Caco-2 (cell line): Measurements from ENCODE around the gene GPANK1. TPM values are rescaled to one million over a fixed set of nuclear protein-coding genes. Genes with fewer than 3 reads are reported as not detected.
A peak's percentile ranks its signal among the peaks of the same experiment; 100 is the strongest.

ENCODE experiments used
- BruUV-seq: library from RNA; stranded (reverse); fragments of 400-500 nt; replicated peaks from 2 replicates; lab custom pipeline; 2021; lab: Mats Ljungman, UMichigan
- CTCF ChIA-PET: fragments of 300-600 bp; sonication (Branson Sonifier 250); formaldehyde crosslinking; loops from one replicate; lab custom pipeline; 2022; ENCODE audit warnings: antibody characterized with exemption; lab: Charles Lee
- POLR2A ChIA-PET: fragments of 300-600 bp; sonication (Branson Sonifier 250); formaldehyde crosslinking; loops from one replicate; lab custom pipeline; 2022; ENCODE audit warnings: antibody characterized with exemption; lab: Charles Lee
- DNase-seq, 2 experiments: peaks; one replicate each; pipeline versions ENCODE4 v3.0.0 to v3.0.0-alpha.2; 2020 to 2022
- H3K27me3 ChIP-seq: replicated peaks from 2 replicates; pipeline ENCODE4 v1.6.0; 2011; ENCODE audit warnings: low read length; ENCODE audit not compliant: control insufficient read depth, insufficient read depth
- H3K36me3 ChIP-seq: 2 replicates; pipeline ENCODE4 v1.5.1; 2011; ENCODE audit warnings: low read length; ENCODE audit not compliant: control insufficient read depth, insufficient read depth
- H3K4me1 ChIP-seq: fragments of 250-450 bp; sonication (Bioruptor Pico); 2 replicates; pipeline ENCODE4 v1.5.1; 2020; ENCODE audit warnings: mild to moderate bottlenecking
- H3K4me3 ChIP-seq: 2 replicates; pipeline ENCODE4 v1.5.1; 2011; ENCODE audit warnings: low read depth, mild to moderate bottlenecking, control low read depth, low read length
- H3K9me3 ChIP-seq: fragments of 250-450 bp; sonication (Bioruptor Pico); 2 replicates; pipeline ENCODE4 v1.5.1; 2020; ENCODE audit warnings: mild to moderate bottlenecking, moderate library complexity
- H3K27ac Mint-ChIP-seq: one replicate; pipeline ENCODE4 v1.8.0; 2022; ENCODE audit warnings: mixed read lengths; ENCODE audit not compliant: unreplicated experiment
- H3K27me3 Mint-ChIP-seq: one replicate; pipeline ENCODE4 v1.8.0; 2022; ENCODE audit warnings: mixed read lengths; ENCODE audit not compliant: insufficient read depth, unreplicated experiment
- H3K36me3 Mint-ChIP-seq: one replicate; pipeline ENCODE4 v1.8.0; 2022; ENCODE audit warnings: mild to moderate bottlenecking, mixed read lengths; ENCODE audit not compliant: insufficient read depth, unreplicated experiment
- H3K4me1 Mint-ChIP-seq: one replicate; pipeline ENCODE4 v1.8.0; 2022; ENCODE audit warnings: low read depth, mixed read lengths; ENCODE audit not compliant: unreplicated experiment
- H3K4me3 Mint-ChIP-seq: one replicate; pipeline ENCODE4 v1.8.0; 2022; ENCODE audit warnings: mild to moderate bottlenecking, moderate library complexity, mixed read lengths; ENCODE audit not compliant: unreplicated experiment
- H3K9me3 Mint-ChIP-seq: one replicate; pipeline ENCODE4 v1.8.0; 2022; ENCODE audit warnings: mixed read lengths; ENCODE audit not compliant: unreplicated experiment
- intact Hi-C: fragments of 100-400 bp; cut with micrococcal nuclease; formaldehyde crosslinking; loops from one replicate; pipeline ENCODE4 v1.10.0; 2022; ENCODE audit not compliant: unreplicated experiment
- total RNA-seq: library from RNA; stranded (reverse); gene quantifications from 2 replicates; pipeline ENCODE4 v1.2.3, GENCODE V29; 2022
- TF ChIP-seq, protein P1 (sequence below), 2 experiments: fragments of 200-600 bp in 1 of 2; IDR thresholded peaks; 1 replicate in 1 of 2; 2 replicates in 1 of 2; pipeline versions ENCODE4 v1.5.1 to v1.8.0; 2011 to 2022; ENCODE audit warnings: antibody characterized with exemption in 1 of 2, control low read depth in 1 of 2, inconsistent platforms in 1 of 2, low read depth in 1 of 2, low read length in 1 of 2, mild to moderate bottlenecking in 1 of 2, moderate library complexity in 1 of 2; ENCODE audit not compliant: insufficient read depth in 1 of 2, severe bottlenecking in 1 of 2, unreplicated experiment in 1 of 2

GPANK1 gene
- total RNA-seq, 1 experiment from 2014 or later = 20.3 TPM

DNA sequence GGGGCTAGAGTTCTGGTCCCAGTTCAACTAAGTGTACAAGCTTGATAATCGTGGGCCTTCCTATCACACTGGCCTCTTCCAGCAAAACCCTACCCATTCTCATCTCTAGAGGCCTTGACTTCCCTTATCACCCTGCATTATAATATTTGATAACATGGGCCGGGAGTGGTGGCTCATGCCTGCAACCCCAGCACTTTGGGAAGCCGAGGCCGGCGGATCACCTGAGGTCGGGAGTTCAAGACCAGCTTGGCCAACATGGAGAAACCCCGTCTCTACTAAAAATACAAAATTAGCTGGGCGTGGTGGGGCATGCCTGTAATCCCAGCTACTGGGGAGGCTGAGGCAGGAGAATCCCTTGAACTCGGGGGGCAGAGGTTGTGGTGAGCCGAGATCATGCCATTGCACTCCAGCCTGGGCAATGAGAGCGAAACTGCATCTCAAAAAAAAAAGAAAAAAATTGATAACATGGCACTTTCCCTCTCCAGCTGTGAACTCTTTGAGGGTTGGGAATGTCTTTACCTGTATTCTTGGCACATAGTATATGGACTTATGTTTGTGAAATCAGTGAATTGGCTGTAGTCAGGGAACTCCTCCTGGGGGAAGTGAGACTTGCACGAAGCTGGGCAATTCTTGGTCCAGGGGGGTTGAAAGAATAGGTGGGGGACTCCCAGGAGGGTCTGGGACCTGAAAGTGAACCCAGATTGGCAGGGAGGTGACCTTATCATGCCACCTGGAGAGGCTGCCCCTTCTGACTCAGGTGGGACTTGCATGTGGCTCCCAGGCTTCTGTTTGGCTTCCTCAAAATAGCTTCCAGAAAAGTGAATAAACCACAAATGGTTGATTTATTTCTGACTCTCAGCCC, 3.3 kb downstream of the GPANK1 start:
- Histone ChIP-seq H3K36me3 (peaks cover 9% of the 10 kb centered on the region), H3K4me1 (peaks cover 22% of the 10 kb centered on the region), H3K27me3 (no peaks in the 10 kb centered on the region), H3K4me3 (peak overlapping the region; percentile 53), H3K9me3 (no peaks in the 10 kb centered on the region)
- intact Hi-C loops = no loop called here
- Mint-ChIP-seq H3K4me3 (peak overlapping the region; percentile 88), H3K9me3 (no peaks in the 10 kb centered on the region), H3K27me3 (no peaks in the 10 kb centered on the region), H3K4me1 (peaks cover 45% of the 10 kb centered on the region), H3K27ac (peak overlapping the region; percentile 89), H3K36me3 (peaks cover 84% of the 10 kb centered on the region)
- no TSS peak for BruUV-seq
- TF ChIP-seq, protein P1, sequence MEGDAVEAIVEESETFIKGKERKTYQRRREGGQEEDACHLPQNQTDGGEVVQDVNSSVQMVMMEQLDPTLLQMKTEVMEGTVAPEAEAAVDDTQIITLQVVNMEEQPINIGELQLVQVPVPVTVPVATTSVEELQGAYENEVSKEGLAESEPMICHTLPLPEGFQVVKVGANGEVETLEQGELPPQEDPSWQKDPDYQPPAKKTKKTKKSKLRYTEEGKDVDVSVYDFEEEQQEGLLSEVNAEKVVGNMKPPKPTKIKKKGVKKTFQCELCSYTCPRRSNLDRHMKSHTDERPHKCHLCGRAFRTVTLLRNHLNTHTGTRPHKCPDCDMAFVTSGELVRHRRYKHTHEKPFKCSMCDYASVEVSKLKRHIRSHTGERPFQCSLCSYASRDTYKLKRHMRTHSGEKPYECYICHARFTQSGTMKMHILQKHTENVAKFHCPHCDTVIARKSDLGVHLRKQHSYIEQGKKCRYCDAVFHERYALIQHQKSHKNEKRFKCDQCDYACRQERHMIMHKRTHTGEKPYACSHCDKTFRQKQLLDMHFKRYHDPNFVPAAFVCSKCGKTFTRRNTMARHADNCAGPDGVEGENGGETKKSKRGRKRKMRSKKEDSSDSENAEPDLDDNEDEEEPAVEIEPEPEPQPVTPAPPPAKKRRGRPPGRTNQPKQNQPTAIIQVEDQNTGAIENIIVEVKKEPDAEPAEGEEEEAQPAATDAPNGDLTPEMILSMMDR (IDR thresholded peaks at IDR 0.05; ENCODE audit: insufficient read depth in 1 of 2, low read depth in 1 of 2, low read length in 1 of 2, severe bottlenecking in 1 of 2, unreplicated experiment in 1 of 2) = no peak
- POLR2A ChIA-PET = interaction anchor here (0.6 to 2.4 kb wide), 12 partner anchors 9 to 1310 kb away, joined by 3 to 17 read pairs (median 4); partner anchors contain the start of genes BAG6, DDX39B, MSH5 and NEU1
- CTCF ChIA-PET = interaction anchor here (0.7 to 1.3 kb wide), 5 partner anchors 9 to 154 kb away, joined by 3 to 6 read pairs (median 3); partner anchors contain the start of genes BAG6, HSPA1A and HSPA1L
- no peak for DNase-seq

DNA sequence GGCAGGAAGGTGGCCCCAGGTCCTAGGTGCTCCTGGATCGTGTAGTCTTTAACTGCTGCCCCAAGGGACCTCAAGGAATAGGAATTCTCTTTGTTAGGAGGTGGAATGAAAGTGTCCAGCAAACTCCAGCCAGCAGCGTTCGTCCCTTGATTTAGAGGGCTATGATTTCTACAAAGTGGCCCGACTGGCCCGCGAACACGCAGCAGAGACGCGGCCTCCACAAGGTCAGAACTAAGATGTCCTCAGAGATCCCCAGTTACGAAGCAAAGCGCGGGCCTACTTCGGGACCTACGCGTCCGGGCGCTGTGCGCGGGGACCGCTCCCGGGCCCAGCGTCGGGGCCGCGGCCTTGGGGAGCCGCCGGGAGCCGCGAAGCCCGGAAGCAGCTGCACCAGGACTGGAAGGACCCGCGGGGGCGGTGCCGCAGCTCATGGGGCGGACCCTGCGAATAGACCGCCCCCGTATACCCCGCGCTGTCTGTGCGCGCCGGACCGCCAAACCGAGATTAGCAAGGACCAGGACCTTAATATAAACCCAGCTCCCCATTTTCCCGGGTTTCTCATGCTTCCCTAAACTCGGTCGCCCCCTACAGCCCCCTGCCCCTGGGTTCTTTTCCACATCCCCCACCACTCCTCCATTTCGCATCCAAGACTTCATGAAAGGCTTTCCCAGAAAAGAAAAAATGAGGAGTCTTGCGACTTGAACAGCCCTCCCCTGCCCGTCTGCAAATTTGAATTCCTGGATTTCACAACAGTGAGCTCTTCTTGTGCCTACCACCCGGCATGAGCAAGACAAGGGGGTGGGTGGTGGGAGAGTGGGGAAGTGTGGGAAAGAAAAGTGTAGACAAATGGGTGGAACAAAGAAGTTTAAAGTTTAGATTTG, 4.2 kb downstream of the GPANK1 start, which contains the start of gene C6orf47:
C6orf47 (minus strand) TSS at position 398 of the 881 bp plus-strand sequence. CDS start 831 bp downstream, outside the sequence.
- ChIA-PET CTCF (interaction anchor here (0.7 to 1.3 kb wide), 5 partner anchors 8 to 154 kb away, joined by 3 to 6 read pairs (median 3); partner anchors contain the start of genes BAG6, HSPA1A and HSPA1L), POLR2A (interaction anchor here (0.5 to 2.4 kb wide), 16 partner anchors 8 to 1047 kb away, joined by 3 to 17 read pairs (median 4); partner anchors contain the start of genes BAG6, DDX39B, MSH5 and NEU1)
- Histone ChIP-seq H3K27me3 (no peaks in the 10 kb centered on the region), H3K4me3 (peak within 1 kb of the TSS; percentile 53), H3K9me3 (no peaks in the 10 kb centered on the region), H3K36me3 (peaks cover 9% of the 10 kb centered on the region), H3K4me1 (peaks cover 31% of the 10 kb centered on the region)
- Mint-ChIP-seq H3K9me3 (no peaks in the 10 kb centered on the region), H3K27ac (peak within 1 kb of the TSS; percentile 89), H3K4me1 (peaks cover 47% of the 10 kb centered on the region), H3K4me3 (peak within 1 kb of the TSS; percentile 88), H3K36me3 (peaks cover 81% of the 10 kb centered on the region), H3K27me3 (no peaks in the 10 kb centered on the region)
- intact Hi-C loops = loop anchor here (1.0 kb wide), 1 partner anchor 8 kb away; the partner anchor contains the start of gene BAG6
- BruUV-seq = no TSS peak
- TF ChIP-seq, protein P1 (IDR thresholded peaks at IDR 0.05; ENCODE audit: insufficient read depth in 1 of 2, low read depth in 1 of 2, low read length in 1 of 2, severe bottlenecking in 1 of 2, unreplicated experiment in 1 of 2) = no peak
- DNase-seq = peak; percentile 83 to 89
